ENCODE results near the gene PHAF1.

DNA sequence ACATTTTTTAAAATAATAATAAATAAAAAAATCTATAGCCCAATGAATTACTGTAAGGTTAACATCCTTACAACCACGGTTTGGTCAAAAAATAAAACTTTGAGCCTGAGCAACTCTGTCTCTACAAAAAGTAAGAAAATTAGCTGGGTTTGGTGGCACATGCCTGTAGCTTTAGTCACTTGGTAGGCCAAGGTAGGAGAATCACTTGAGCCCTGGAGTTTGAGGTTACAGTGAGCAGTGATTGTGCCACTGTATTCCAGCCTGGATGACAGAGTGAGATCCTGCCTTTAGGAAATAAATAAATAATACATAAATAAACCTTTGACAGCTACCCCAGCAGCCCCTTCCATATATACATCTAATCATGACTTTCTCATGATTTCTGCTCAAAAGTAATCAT lies 26.9 kb upstream of the PHAF1 start:
- TF ChIP-seq CTCF (conservative IDR thresholded peaks at IDR 0.05 in 1 of 2, IDR thresholded peaks at IDR 0.05 in 1 of 2; ENCODE audit: extremely low read depth in 1 of 2, insufficient read depth in 1 of 2, low read depth in 1 of 2, low read length in 2 of 2) (no peak), EZH2 (IDR thresholded peaks at IDR 0.05; ENCODE audit: borderline replicate concordance, low read length) (no peak)
